Measurements from ENCODE around the gene KLHDC8B.
"Not testable (repeated sequence)": the region's sequence is repeated elsewhere in the genome, so short reads cannot be mapped to it uniquely, and the experiment has no call there.

Gene KLHDC8B

GRCh38 chr3:49198161-49198560 is 26.8 kb downstream of the KLHDC8B start:
- DNase-seq: no peak

DNA sequence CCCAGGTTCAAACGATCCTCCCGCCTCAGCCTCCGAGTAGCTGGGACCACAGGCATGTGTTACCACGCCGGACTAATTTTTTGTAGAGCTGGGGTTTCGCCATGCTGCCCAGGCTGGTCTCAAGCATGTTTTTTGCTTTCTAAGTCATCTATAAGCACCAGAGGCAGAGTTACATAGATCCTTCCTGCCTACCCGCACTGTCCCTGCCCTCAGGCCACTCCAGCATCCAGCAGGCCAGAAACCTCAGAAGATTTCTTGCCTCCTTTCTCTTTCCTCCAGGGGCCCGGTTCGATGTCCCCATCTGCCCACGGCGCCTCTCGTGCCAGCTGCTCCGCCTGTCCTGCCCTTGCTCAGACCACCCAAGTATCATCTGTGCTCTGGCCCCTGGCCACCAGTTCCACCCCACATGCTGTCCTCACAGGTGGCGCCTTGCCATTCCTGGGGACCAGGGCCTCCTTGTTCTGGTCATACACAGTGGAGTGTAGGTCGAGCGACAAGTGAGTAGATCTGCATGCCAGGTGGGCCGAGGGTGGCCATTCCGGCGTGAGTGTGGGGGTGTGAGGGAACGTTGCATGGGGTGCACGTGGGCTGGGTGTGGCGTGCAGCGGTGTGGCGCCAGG is 27.3 kb downstream of the KLHDC8B start:
- DNase-seq: no peak

GRCh38 chr3:49199239-49199899 is 28.0 kb downstream of the KLHDC8B start:
- no peak for DNase-seq

- DNase-seq: no peak
Observed at GRCh38 chr3:49199900-49200281, 28.5 kb downstream of the KLHDC8B start.

GRCh38 chr3:49213541-49213943 is 42.1 kb downstream of the KLHDC8B start:
- DNase-seq: no peak

DNA sequence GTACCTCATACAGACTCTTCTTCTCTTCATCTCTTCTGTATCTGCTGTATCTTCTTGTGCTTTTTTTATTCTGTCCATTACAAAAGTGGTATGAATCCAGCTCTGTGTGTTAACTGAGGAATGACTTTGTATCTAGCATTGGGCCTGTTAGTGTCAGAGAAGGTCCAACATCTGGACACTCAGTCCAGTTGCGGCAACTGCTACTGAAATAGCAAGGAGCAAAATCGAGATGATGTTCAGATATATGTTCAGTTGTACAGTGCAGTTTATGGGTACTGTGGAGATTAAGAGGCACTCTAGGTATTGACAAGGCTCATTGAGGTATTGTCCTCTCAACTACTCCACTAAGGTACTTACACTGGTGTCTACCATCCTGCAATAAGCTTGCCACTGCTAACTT is 42.6 kb downstream of the KLHDC8B start:
- DNase-seq: no peak

DNA sequence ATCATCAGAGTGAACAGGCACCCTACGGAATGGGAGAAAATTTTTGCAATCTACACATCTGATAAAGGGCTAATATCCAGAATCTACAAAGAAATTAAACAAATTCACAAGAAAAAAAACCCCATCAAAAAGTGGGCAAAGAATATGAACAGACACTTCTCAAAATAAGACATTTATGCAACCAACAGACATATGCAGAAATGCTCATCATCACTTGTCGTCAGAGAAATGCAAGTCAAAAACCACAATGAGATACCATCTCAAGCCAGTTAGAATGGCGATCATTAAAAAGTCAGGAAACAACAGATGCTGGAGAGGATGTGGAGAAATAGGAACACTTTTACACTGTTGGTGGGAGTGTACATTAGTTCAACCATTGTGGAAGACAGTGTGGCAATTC is 45.3 kb downstream of the KLHDC8B start:
- not testable (repeated sequence) for DNase-seq

DNA sequence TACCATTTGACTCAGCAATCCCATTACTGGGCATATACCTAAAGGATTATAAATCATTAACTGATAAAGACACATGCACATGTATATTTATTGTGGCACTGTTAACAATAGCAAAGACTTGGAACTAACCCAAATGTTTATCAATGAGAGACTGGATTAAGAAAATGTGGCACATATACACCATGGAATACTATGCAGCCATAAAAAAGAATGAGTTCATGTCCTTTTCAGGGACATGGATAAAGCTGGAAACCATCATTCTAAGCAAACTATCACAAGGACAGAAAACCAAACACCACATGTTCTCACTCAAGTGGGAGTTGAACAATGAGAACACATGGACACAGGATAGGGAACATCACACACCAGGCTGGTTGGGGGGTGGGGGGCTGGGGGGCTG is 45.7 kb downstream of the KLHDC8B start:
- not testable (repeated sequence) for DNase-seq

GRCh38 chr3:49217688-49218470 is 46.5 kb downstream of the KLHDC8B start:
- no peak for DNase-seq

DNA sequence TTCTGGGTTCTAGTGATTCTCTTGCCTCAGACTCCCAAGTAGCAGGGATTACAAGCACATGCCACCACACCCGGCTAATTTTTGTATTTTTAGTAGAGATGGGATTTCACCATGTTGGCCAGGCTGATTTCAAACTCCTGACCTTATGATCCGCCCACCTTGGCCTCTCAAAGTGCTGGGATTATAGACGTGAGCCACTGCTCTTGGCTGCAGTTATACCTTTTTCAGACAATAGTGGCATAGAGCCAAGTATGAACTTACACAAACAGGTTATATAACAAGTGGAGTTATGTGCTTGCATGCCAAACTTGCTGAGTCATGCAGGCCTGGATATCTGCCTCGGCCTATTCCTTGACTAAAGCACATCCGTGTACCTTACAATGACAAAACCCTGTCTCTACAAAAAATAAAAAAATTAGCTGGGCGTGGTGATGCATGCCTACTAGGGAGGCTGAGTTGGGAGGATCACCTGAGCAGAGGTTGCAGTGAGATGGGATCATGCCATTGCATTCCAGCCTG is 47.1 kb downstream of the KLHDC8B start:
- not testable (repeated sequence) for DNase-seq

DNA sequence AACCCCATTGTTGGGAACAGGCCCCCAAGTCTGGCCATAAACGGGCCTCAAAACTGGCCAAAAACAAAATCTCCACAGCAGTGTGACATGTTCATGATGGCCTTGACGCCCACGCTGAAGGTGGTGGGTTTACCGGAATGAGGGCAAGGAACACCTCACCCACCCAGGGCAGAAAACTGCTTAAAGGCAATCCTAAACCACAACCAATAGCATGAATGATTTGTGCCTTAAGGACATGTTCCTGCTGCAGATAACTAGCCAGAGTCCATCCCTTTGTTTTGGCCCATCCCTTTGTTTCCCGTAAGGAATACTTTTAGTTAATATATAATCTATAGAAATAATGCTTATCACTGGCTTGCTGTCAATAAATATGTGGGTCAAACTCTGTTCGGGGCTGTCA is 47.7 kb downstream of the KLHDC8B start:
- no peak for DNase-seq

- not testable (repeated sequence) for DNase-seq
Observed at GRCh38 chr3:49220985-49221563, 49.7 kb downstream of the KLHDC8B start.

DNA sequence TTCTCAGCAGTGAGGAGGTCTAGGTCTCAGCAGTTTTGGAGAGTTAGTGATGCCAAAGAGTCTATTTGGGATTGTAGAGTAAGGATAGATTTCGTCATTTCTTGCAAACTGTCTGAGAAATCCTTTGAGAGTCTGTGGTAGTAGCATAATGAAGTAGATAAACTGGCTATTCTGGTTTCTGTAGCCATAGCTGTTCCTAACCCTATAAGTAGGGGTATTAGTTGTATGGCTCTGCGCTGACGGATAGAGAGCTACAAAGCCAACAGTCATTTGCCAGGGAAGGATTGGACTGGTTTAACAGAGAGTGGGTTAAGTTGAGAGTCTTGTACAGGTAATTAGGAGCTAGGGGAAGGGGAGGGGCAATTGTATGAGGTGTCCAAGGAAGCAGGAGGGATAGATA is 50.6 kb downstream of the KLHDC8B start:
- no peak for DNase-seq

All from NCI-H1092 (cell line).